Measurements from ENCODE around the gene ELOB. TPM values are rescaled to one million over a fixed set of nuclear protein-coding genes. Genes with fewer than 3 reads are reported as not detected.

ELOB gene
- total RNA-seq, 2 donors from 2014 or later: 158 to 208 TPM

Other genes with a start within 250 kb of the ELOB start
- under 1 TPM in 1 of 2 donors, not detected in 1; 0.30 TPM for gene CEMP1, start 245.9 kb downstream of the ELOB start, total RNA-seq
- 10 to 100 TPM; 53.0 to 53.8 TPM for gene PDPK1, start 239.3 kb downstream of the ELOB start, total RNA-seq
- 10 to 100 TPM; 44.8 to 50.2 TPM for gene KCTD5, start 94.8 kb downstream of the ELOB start, total RNA-seq
- gene PRSS27, start 57.1 kb downstream of the ELOB start, total RNA-seq: 1 to 10 TPM; 7.6 to 8.8 TPM
- gene SRRM2, start 24.6 kb downstream of the ELOB start, total RNA-seq: 100 to 1,000 TPM; 696 to 731 TPM
- gene PRSS33, start 10.3 kb upstream of the ELOB start, total RNA-seq: under 1 TPM in 1 of 2 donors, not detected in 1; 0.46 TPM
- gene PRSS41, start 21.2 kb upstream of the ELOB start, total RNA-seq: under 1 TPM in 1 of 2 donors, not detected in 1; 0.29 TPM
- gene PRSS21, start 40.0 kb upstream of the ELOB start, total RNA-seq: 10 to 100 TPM in 1 of 2 donors, 1 to 10 TPM in 1; 2.4 to 10.3 TPM
- gene ZG16B, start 53.0 kb upstream of the ELOB start, total RNA-seq: 1 to 10 TPM; 3.9 to 8.5 TPM
- 1 to 10 TPM in 1 of 2 donors, not detected in 1; 1.1 TPM for gene PRSS22, start 80.9 kb upstream of the ELOB start, total RNA-seq
- 10 to 100 TPM; 26.4 to 29.1 TPM for gene FLYWCH2, start 105.9 kb upstream of the ELOB start, total RNA-seq
- 10 to 100 TPM; 68.5 to 76.4 TPM for gene FLYWCH1, start 134.7 kb upstream of the ELOB start, total RNA-seq
- gene KREMEN2, start 187.0 kb upstream of the ELOB start, total RNA-seq: under 1 TPM; 0.12 TPM
- 10 to 100 TPM; 31.9 to 40.0 TPM for gene PAQR4, start 192.1 kb upstream of the ELOB start, total RNA-seq
- gene PKMYT1, start 203.2 kb upstream of the ELOB start, total RNA-seq: 100 to 1,000 TPM in 1 of 2 donors, 10 to 100 TPM in 1; 96.1 to 112 TPM
- gene CLDN9, start 235.6 kb upstream of the ELOB start, total RNA-seq: under 1 TPM in 1 of 2 donors, not detected in 1; 0.14 TPM
- gene CLDN6, start 240.9 kb upstream of the ELOB start, total RNA-seq: not detected
- gene TNFRSF12A, start 243.1 kb upstream of the ELOB start, total RNA-seq: 1 to 10 TPM; 3.9 to 4.0 TPM
- gene HCFC1R1, start 246.7 kb upstream of the ELOB start, total RNA-seq: 10 to 100 TPM; 27.6 to 32.8 TPM
- gene THOC6, start 246.8 kb upstream of the ELOB start, total RNA-seq: 10 to 100 TPM; 49.1 to 50.9 TPM